ENCODE data around the gene RPS19. TPM values are rescaled to one million over a fixed set of nuclear protein-coding genes. Genes with fewer than 3 reads are reported as not detected.
"Not testable (repeated sequence)": the region's sequence is repeated elsewhere in the genome, so short reads cannot be mapped to it uniquely, and the experiment has no call there.

The RPS19 gene
- polyA plus RNA-seq, 1 donor (not counting 4 experiments of a cell fraction or from before 2014, with no cell fraction given): 2,290 TPM

GRCh38 chr19:41912899-41913537 lies 53.0 kb downstream of the RPS19 start:
- Histone ChIP-seq H2AFZ (ENCODE audit: control insufficient read depth, low read length) (no peak overlapping the region), H3K4me1 (ENCODE audit: control insufficient read depth, extremely low read depth, insufficient read depth, low read length) (no peaks in the 10 kb centered on the region), H3K27ac (ENCODE audit: control insufficient read depth, insufficient read depth, low read length) (no peak overlapping the region), H3K9me3 (ENCODE audit: control insufficient read depth, low read depth, low read length) (no peaks in the 10 kb centered on the region), H3K9ac (ENCODE audit: control insufficient read depth, extremely low read depth, insufficient read depth, low read length) (no peak overlapping the region), H3K4me2 (ENCODE audit: control insufficient read depth, extremely low read depth, insufficient read depth, low read depth, low read length) (no peak overlapping the region), H4K20me1 (ENCODE audit: control insufficient read depth, extremely low read depth, insufficient read depth, low read length) (peaks cover 13% of the 10 kb centered on the region), H3K79me2 (ENCODE audit: control insufficient read depth, insufficient read depth, low read length) (no peaks in the 10 kb centered on the region), H3K9me1 (ENCODE audit: control insufficient read depth, extremely low read depth, insufficient read depth, low read length) (no peaks in the 10 kb centered on the region), H3K4me3 (ENCODE audit: control insufficient read depth in 2 of 3, extremely low read depth in 1 of 3, insufficient read depth in 2 of 3, low read depth in 1 of 3, low read length in 3 of 3) (no peak overlapping the region), H3K27me3 (ENCODE audit: control insufficient read depth, extremely low read depth, insufficient read depth, low read length) (peaks cover 77% of the 10 kb centered on the region), H3K36me3 (ENCODE audit: control insufficient read depth in 2 of 2, extremely low read depth in 1 of 2, insufficient read depth in 2 of 2, low read length in 2 of 2) (no peaks in the 10 kb centered on the region)
- TF ChIP-seq CTCF (optimal IDR thresholded peaks at IDR 0.05 in 1 of 3, IDR thresholded peaks at IDR 0.05 in 1 of 3, conservative IDR thresholded peaks at IDR 0.05 in 1 of 3; ENCODE audit: extremely low read depth in 1 of 3, insufficient read depth in 2 of 3, low read length in 3 of 3) (no peak), EZH2 (IDR thresholded peaks at IDR 0.05; ENCODE audit: low read length) (no peak)
- DNase-seq (ENCODE audit: low read depth, low spot score) (no peak), FAIRE-seq (no peak)
- dilution Hi-C loops (cut with MboI; ENCODE audit: extremely low pct_ligation_motif_present, low sequenced_read_pairs): no loop called here

- H3K36me3 ChIP-seq (ENCODE audit: control insufficient read depth in 2 of 2, extremely low read depth in 1 of 2, insufficient read depth in 2 of 2, low read length in 2 of 2): no peaks in the 10 kb centered on the region
- DNase-seq (ENCODE audit: low read depth, low spot score) (no peak), FAIRE-seq (no peak)
- H3K27ac ChIP-seq (ENCODE audit: control insufficient read depth, insufficient read depth, low read length): no peak overlapping the region
- no peaks in the 10 kb centered on the region for H3K9me1 ChIP-seq (ENCODE audit: control insufficient read depth, extremely low read depth, insufficient read depth, low read length)
- H3K4me1 ChIP-seq (ENCODE audit: control insufficient read depth, extremely low read depth, insufficient read depth, low read length): no peaks in the 10 kb centered on the region
- no peak overlapping the region for H3K4me2 ChIP-seq (ENCODE audit: control insufficient read depth, extremely low read depth, insufficient read depth, low read depth, low read length)
- dilution Hi-C loops (cut with MboI; ENCODE audit: extremely low pct_ligation_motif_present, low sequenced_read_pairs): no loop called here
- no peaks in the 10 kb centered on the region for H3K9me3 ChIP-seq (ENCODE audit: control insufficient read depth, low read depth, low read length)
- H4K20me1 ChIP-seq (ENCODE audit: control insufficient read depth, extremely low read depth, insufficient read depth, low read length): peaks cover 13% of the 10 kb centered on the region
- no peaks in the 10 kb centered on the region for H3K79me2 ChIP-seq (ENCODE audit: control insufficient read depth, insufficient read depth, low read length)
- no peak overlapping the region for H2AFZ ChIP-seq (ENCODE audit: control insufficient read depth, low read length)
- no peak overlapping the region for H3K4me3 ChIP-seq (ENCODE audit: control insufficient read depth in 2 of 3, extremely low read depth in 1 of 3, insufficient read depth in 2 of 3, low read depth in 1 of 3, low read length in 3 of 3)
- peaks cover 83% of the 10 kb centered on the region for H3K27me3 ChIP-seq (ENCODE audit: control insufficient read depth, extremely low read depth, insufficient read depth, low read length)
- no peak overlapping the region for H3K9ac ChIP-seq (ENCODE audit: control insufficient read depth, extremely low read depth, insufficient read depth, low read length)
- TF ChIP-seq EZH2 (IDR thresholded peaks at IDR 0.05; ENCODE audit: low read length) (peak; percentile 92), CTCF (optimal IDR thresholded peaks at IDR 0.05 in 1 of 3, IDR thresholded peaks at IDR 0.05 in 1 of 3, conservative IDR thresholded peaks at IDR 0.05 in 1 of 3; ENCODE audit: extremely low read depth in 1 of 3, insufficient read depth in 2 of 3, low read length in 3 of 3) (no peak)
These were observed 53.7 kb downstream of the RPS19 start for GRCh38 chr19:41913538-41914423.

DNA sequence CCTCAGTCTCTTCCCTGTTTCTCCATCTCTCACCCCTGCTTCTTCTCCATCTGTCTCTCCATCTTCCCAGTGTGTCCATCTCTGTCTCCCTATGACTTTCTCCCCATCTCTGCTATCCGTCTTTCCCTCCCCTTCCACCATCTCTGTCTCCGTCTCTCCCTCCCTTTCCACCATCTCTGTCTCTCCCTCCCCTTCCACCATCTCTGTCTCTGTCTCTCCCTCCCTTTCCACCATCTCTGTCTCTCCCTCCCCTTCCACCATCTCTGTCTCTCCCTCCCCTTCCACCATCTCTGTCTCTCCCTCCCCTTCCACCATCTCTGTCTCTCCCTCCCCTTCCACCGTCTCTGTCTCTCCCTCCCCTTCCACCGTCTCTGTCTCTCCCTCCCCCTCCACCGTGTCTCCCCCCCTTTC lies 54.4 kb downstream of the RPS19 start:
- H2AFZ ChIP-seq (ENCODE audit: control insufficient read depth, low read length); H3K27ac ChIP-seq (ENCODE audit: control insufficient read depth, insufficient read depth, low read length); H3K36me3 ChIP-seq (ENCODE audit: control insufficient read depth in 2 of 2, extremely low read depth in 1 of 2, insufficient read depth in 2 of 2, low read length in 2 of 2); H3K4me1 ChIP-seq (ENCODE audit: control insufficient read depth, extremely low read depth, insufficient read depth, low read length); H3K79me2 ChIP-seq (ENCODE audit: control insufficient read depth, insufficient read depth, low read length); FAIRE-seq; dilution Hi-C loops (cut with MboI; ENCODE audit: extremely low pct_ligation_motif_present, low sequenced_read_pairs); H3K4me2 ChIP-seq (ENCODE audit: control insufficient read depth, extremely low read depth, insufficient read depth, low read depth, low read length); DNase-seq (ENCODE audit: low read depth, low spot score); H3K9ac ChIP-seq (ENCODE audit: control insufficient read depth, extremely low read depth, insufficient read depth, low read length); H3K4me3 ChIP-seq (ENCODE audit: control insufficient read depth in 2 of 3, extremely low read depth in 1 of 3, insufficient read depth in 2 of 3, low read depth in 1 of 3, low read length in 3 of 3); H3K9me3 ChIP-seq (ENCODE audit: control insufficient read depth, low read depth, low read length); H3K9me1 ChIP-seq (ENCODE audit: control insufficient read depth, extremely low read depth, insufficient read depth, low read length): not testable (repeated sequence)
- H4K20me1 ChIP-seq (ENCODE audit: control insufficient read depth, extremely low read depth, insufficient read depth, low read length): peaks cover 13% of the 10 kb centered on the region
- H3K27me3 ChIP-seq (ENCODE audit: control insufficient read depth, extremely low read depth, insufficient read depth, low read length): peaks cover 83% of the 10 kb centered on the region

Data from keratinocyte (primary cell).